GM18951 (cell line): ENCODE results near the gene MYCL.

ENCODE experiments used
- POLR2A ChIP-seq: IDR thresholded peaks from 4 replicates; pipeline ENCODE4 v1.6.1; 2011; ENCODE audit warnings: mild to moderate bottlenecking; ENCODE audit not compliant: insufficient read length, insufficient read depth; ENCODE audit errors: extremely low read depth
- in situ Hi-C: fragments of 300-500 bp; cut with MboI; formaldehyde crosslinking; loops from one replicate; pipeline ENCODE4 v1.12.0; 2022; ENCODE audit warnings: low sequenced_read_pairs, mixed read lengths, inconsistent platforms; ENCODE audit not compliant: unreplicated experiment

The MYCL gene

GRCh38 chr1:39866767-39867166, 35.0 kb downstream of the MYCL start:
- TF ChIP-seq POLR2A = no peak
- in situ Hi-C loops = no loop called here

- no peak for TF ChIP-seq POLR2A
- in situ Hi-C loops = no loop called here
Measured at GRCh38 chr1:39865762-39866161, 36.0 kb downstream of the MYCL start.

DNA sequence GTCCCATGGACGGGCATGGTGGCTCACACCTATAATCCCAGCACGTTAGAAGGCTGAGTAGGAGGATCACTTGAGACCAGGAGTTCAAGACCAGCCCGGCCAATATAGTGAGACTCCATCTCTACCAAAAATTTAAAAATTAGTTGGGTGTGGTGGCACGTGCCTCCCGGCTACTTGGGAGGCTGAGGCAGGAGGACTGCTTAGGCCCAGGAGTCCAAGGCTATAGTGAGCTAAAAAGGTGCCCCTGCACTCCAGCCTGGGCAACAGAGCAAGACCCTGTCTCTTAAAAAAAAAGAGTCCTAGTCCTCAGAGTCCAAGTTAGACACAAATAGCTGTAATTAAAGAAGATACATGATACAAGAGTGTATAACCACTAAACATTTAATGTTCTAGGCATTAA, 38.5 kb downstream of the MYCL start:
- no peak for TF ChIP-seq POLR2A
- in situ Hi-C loops = no loop called here

- TF ChIP-seq POLR2A = no peak
- in situ Hi-C loops = no loop called here
Measured at GRCh38 chr1:39861003-39861402, 40.7 kb downstream of the MYCL start.

DNA sequence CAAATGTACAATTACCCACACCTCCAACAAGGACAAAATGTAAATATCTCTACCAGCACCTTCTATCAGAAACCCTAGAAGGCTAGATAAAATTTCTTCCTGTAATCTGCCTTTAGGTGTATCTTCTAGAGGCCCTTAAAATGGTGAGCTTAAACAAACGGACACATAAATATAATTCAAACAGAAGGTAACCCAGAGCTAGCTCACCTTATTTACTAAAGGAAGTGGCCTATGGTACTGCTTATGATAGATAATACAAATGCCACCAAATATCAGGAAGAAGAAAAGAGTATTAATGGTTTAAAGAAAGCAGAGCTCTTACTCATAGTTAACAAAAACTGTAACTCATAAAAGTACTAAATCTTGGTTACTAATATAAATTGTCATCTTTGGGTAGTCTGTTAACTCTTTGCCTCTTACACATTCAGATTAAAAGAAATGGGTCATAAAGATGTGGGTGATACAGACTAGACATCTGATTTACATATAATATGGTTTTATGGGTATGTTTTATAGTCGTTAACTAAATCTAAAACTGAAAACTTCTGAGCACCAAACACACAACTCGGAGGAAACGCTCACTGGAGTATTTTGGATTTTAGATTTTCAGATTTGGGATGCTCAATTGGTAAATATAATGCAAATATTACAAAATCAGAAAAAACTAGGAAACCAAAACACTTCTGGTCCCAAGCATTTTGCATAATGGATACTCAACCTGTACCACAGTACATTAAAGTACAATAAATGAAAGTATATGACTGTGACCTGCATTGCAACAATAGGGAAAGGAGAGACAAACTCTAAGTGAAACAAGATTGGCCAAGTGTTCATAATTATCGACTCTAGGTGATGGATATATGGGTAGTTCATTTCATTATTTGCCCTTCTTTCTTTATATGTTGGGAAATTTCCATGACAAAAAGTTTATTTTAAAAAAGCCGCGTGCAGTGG, 41.6 kb downstream of the MYCL start:
- in situ Hi-C loops = no loop called here
- no peak for TF ChIP-seq POLR2A

DNA sequence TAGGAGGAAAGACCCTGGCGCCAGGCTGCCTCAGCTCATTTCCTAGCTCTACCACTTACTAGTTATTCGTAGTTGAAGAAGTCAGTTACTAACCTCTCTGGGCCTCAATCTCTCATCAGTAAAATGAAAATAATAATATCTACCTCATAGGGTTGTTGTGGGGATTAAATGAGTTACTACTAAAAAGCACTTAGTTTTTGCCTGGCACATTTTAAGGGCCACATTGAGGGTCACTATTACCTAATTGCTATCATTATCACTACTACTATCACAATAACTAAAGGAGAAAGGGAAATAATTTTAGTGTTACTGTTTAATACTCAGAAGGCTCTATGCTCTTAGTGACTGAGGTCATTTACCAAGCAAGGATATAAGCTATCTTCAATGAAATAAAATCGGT, 43.4 kb downstream of the MYCL start:
- no peak for TF ChIP-seq POLR2A
- in situ Hi-C loops = no loop called here

- in situ Hi-C loops = no loop called here
- TF ChIP-seq POLR2A = no peak
Measured at GRCh38 chr1:39857126-39857878, 44.4 kb downstream of the MYCL start.

- no peak for TF ChIP-seq POLR2A
Measured at GRCh38 chr1:39854738-39855137, 47.0 kb downstream of the MYCL start.

GRCh38 chr1:39854314-39854713, 47.4 kb downstream of the MYCL start:
- in situ Hi-C loops = no loop called here
- TF ChIP-seq POLR2A = no peak

More at GRCh38 chr1:39854738-39855137, 47.0 kb downstream of the MYCL start:
- in situ Hi-C loops = no loop called here

DNA sequence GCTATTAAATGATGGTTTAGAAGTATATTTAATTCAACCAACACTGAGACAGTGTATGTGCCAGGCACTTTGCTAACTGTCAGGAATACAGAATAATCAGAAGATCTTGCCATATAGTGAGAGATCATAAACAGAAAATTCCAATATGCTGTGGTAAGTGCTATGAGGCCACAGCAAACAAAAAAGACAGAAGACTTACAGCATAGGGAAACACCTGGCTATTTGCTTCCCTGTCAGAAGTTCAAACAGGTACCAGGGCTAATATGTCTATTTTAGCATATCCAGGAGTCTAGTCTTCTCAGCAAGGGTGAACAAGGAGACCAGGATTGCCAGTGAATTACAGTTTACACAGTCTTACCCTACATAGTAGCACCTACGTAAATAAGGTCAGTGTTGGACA, 48.8 kb downstream of the MYCL start:
- TF ChIP-seq POLR2A = no peak
- in situ Hi-C loops = no loop called here

- no peak for TF ChIP-seq POLR2A
- in situ Hi-C loops = no loop called here
Measured at GRCh38 chr1:39852214-39852791, 49.4 kb downstream of the MYCL start.

GRCh38 chr1:39850606-39851216, 51.0 kb downstream of the MYCL start:
- in situ Hi-C loops = no loop called here
- TF ChIP-seq POLR2A = no peak

DNA sequence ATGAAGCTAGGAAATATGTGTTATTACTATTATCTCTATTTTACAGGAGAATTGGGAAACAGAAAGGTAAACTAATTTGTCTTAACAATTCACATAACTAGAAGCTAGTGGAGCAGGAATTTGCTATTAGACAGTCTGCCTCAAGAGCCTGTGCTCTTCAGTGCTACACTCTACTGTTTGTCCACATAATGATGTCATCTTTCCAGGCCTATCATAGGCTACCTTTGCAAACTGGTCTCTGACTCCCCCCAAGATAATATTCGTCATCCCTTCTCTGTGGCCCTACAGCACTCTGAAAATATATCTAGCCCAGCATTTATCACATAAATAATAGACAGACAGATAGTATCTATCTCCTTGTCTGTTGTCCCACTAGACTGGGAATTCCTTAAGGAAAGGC, 52.5 kb downstream of the MYCL start:
- no peak for TF ChIP-seq POLR2A
- in situ Hi-C loops = no loop called here
